HG02852 (cell line): Measurements from ENCODE around the gene RAB34.
"Not testable (repeated sequence)": the region's sequence is repeated elsewhere in the genome, so short reads cannot be mapped to it uniquely, and the experiment has no call there.

Experiments used
- ATAC-seq: cut with Tn5 transposase; IDR thresholded peaks from one replicate; pipeline ENCODE4 v1.9.1; 2021; ENCODE audit warnings: mild to moderate bottlenecking, moderate library complexity; ENCODE audit not compliant: unreplicated experiment

The RAB34 gene

DNA sequence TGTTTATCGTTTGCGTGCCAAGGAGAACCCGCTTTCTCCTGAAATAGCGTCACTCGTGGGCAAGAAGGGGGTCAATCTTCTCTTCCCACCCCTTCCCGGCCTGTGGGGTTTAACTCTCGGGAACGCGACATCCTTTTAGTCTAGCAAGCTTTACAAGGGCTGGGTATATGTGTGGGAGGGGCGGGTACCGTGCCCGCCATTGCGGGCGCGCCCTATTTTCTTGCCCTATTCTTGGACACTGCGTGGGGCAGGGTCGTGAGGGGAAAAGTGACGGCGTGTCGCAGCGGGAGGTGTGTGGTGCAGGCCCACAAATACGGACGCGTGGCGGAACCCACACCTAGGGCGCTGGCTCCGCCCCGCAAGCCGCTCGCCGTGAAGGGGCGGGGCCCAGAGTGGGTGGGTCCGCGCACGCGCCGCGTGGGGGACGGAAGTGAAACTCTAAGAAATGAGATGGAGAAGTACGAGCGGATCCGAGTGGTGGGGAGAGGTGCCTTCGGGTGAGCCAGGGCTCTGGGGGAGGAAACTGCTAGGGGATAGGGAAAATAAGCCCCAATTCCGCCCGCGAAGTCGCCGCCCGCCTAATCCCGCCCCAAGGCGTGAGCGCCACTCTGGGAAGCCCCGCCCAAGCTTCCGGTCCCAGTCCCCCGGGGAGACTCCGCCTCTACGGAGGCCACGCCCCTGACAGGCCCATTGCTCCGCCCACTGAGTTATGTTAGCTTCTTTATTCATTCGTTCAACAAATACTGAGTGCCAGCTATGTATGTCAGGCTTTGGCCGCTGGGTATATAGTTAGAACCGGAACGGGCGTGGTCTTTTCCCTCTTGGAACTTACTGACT is 10.9 kb upstream of the RAB34 start, which contains the start of gene NEK8:
Gene NEK8 (plus strand): TSS at position 425 of the 837 bp plus-strand sequence. CDS start 26 bp downstream, at position 451.
- peak; percentile 43 for ATAC-seq

DNA sequence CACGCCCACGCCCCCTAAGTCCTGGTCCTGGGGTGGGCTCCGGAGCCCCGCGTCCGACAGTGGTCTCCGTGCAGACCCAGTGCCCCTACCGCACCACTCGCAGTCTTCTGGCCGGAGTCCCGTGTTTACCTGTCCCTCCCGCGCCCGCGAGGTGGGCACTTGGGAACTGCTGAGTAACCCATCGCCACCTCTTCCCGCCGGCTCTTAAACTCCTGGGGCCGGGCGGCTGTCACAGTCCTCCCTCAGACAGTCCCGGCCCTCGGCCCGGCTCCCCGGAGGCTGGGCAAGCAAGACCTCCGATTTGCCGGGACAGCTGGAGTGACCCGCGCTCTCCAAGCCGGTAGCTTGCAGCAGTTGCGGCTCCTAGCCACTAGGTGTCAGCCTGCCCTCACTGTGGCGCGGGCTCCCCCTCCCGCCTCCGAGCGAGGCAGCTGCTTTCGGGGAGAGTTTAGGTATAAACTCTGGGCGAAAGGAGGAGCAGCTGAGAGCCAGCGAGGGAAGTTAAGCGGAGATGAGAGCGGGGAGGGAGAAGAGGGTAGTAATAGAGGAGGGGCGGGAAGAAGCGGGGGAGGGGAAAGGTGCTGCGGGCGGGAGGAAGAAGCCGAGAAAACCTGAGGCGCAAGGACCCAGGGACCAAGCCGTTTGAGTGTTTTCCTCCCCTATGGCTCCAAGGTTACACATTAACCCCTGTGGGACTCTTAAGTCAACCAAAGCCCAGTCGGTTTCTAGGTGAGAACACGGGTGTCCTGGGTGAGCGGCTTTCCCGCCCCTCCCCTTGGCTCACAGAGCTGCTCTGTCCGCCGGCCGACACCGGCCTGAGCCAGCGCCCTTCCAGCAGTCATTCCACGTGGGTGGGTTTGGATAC is 9.2 kb upstream of the RAB34 start:
- peak; percentile 29 for ATAC-seq

DNA sequence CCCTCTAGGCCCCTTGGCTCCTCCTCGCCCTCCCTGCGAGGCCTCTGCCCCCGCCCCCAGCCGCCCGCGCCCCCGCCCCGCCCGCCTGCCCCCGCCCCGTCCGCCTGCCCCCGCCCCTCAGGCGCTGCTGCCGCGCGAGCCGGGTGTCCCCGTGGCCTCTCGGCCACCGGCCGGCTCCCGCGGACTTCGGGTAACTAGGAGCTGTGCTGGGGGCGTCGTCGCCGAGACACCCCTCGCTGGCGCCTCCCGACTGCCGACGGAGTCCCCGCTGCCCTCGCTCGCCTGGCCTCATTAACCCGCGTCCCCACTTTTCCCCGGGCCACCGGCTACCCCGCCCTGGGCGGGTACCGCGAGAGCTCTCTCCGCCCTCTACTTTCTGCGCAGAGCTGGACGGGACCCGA is 8.6 kb upstream of the RAB34 start, which contains the start of gene TLCD1:
Gene TLCD1 (minus strand): TSS at position 8 of the 401 bp plus-strand sequence. CDS start 136 bp downstream, outside the sequence.
- ATAC-seq: no peak

DNA sequence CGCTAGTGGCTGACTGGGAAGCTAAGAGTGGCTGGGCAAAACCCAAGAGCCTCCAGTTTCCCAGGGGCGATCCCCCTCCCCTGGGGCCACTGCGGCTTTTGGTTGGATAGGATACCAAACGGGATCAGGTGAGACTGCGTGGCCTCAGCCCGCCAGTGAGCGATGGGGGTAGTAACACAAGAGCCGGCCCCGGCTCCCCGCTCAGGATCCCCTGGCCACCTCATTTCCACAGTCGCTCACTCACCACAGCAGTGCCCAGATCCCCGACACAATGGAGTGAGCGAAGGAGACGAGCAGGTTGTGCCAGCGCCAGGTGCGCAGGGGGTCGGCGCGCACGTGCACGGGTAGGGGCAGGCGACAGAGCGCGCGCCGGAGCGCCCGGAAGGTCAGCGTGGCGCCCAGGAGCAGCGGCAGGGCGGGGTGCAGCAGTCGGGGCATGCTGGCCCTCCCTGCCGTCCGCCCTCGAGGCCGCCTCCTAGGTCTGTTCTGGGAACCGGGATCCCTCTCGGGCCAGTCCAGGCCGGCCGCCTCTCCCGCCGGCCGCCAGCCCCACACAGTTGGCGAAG is 8.1 kb upstream of the RAB34 start:
- ATAC-seq: no peak

DNA sequence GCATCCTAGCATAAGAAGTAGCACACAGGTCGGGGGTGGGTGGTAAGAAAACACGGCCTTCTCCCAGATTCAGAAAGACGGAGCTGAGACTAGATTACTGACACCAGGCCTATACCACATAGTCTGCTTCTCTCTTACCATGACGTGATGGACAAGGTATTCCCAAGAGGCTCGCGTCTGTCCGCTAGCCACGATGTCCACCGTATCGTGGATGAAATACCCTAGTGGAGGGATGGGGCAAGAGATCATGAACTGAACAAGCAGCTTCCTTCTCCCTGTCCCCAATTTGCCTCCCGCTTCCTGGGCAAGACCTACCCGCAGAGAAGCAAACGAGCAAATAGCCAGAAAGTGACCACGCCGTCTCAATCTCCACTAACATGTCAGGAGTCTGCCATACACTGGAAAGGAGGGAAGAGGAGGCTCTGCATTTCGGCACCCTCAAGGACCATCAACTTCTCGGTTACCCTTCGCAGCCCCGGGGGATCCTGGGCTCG is 7.5 kb upstream of the RAB34 start:
- no peak for ATAC-seq

DNA sequence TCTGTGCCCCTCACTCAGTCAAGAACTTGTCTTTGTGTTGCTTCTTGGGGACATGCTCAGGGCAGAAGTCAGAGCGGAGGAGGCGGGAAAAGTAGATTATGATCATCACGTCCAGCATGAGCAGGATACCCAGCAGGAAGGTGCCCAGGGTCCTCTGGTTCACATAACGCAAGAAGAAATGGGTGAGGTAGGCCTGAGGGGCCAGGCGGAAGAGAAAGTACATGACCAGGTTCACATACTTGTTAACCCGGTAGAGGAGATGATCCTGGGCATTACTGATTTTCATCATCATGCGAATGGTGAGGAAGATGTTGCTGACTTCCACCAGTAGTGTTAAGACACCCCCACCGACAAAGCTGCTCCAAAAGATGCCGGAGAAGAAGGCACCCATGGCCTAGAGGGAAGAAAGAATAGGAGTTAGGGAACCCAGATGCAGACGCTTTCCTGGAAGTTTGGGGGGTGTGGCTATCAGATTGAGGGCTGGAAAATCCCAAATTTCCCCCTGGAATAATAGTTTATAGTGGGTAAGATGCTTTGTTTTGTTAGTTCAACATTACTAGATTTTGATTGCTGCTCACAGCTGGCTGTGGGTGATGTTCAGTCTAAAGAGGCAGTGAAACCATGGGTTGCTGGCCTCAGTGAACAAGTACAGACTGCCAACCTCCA is 7.0 kb upstream of the RAB34 start:
- ATAC-seq: no peak

DNA sequence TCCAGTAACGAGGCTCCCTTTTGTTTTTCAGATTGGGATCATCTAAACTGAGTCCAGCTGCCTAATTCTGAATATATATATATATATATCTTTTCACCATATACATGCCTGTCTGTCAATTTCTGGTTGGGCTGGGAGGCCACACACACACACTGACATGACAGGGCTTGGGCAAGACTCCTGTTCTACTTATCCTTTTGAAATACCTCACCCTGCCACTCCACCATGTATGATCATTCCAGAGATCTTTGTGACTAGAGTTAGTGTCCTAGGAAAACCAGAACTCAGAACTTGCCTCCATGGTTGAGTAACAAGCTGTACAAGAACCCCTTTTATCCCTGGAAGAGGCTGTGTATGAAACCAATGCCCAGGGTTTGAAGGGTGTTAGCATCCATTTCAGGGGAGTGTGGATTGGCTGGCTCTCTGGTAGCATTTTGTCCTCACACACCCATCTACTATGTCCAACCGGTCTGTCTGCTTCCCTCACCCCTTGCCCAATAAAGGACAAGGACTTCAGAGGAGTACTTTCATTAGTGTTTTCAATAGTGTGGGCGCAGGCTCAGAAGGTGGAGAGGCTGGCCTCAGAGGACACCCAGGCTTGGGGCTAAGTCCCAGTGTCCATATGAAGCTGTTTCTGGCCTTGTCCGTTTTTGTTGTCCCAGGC is 6.3 kb upstream of the RAB34 start:
- ATAC-seq: not testable (repeated sequence)

DNA sequence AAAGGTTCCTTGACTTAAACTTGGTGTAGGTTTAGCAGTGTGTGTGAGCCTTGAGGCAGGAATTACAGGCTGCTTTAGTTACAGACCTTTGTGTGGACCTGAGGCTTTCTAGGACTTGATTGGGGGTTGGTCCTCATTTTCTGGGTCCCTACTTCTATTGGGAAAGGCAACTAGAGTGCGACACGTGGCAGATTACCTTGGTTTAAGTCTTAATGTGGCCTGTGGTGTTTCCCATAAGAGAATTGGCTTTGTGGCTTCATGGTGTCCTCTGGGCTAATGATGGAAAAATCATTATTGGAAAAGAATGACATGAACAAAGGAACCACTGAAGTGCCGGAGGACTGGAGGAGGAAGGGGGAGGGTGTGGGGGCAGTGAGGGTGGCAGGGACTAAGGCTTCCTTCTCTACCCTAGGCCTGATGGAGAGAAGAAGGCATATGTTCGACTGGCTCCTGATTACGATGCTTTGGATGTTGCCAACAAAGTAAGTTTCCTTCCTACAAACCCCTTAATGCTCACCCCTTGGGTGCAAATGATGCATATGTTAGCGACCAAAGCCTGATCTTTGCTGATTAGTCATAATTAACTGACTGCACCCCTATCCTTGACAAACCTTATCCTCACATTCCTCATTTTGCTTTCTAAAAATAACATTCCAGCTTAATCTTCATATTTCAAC is 5.6 kb upstream of the RAB34 start:
- no peak for ATAC-seq

DNA sequence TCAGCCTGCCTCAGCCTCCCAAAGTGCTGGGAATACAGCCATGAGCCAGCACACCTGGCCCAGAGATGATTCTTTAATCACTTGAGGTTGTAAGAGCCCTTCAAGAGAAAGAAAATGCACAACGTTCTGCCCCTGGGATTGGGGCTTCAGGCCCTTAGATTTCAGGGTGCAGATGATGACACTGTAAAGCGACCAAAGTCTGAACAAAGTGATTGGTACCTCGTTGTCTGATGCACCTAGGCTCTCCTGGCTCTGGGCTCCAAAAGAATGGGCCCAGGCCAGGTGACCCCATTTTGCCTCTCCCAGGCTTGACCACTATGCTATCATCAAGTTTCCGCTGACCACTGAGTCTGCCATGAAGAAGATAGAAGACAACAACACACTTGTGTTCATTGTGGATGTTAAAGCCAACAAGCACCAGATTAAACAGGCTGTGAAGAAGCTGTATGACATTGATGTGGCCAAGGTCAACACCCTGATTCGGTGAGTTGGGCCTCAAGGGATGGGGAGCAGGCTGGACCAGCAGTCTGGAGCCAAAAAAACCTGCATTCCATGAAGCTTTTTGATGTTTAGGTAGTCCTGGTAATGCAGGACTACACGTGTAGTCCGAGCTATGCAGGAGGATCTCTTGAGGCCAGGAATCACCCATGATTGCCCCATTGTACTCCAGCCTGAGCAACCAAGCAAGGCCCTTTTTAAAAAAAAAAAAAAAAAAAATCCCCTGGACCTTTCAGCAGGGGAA is 4.9 kb upstream of the RAB34 start:
- ATAC-seq: no peak

DNA sequence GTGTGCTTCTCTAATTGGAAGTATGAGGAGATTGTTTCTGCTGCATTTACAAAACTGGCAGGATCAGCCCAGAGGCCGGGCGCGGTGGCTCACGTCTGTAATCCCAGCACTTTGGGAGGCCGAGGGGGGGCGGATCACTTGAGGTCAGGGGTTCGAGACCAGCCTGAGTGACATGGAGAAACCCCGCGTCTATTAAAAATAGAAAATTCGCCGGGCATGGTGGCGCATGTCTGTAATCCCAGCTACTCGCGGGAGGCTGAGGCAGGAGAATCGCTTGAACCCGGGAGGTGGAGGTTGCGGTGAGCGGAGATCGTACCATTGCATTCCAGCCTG is 3.3 kb upstream of the RAB34 start:
- ATAC-seq: not testable (repeated sequence)

DNA sequence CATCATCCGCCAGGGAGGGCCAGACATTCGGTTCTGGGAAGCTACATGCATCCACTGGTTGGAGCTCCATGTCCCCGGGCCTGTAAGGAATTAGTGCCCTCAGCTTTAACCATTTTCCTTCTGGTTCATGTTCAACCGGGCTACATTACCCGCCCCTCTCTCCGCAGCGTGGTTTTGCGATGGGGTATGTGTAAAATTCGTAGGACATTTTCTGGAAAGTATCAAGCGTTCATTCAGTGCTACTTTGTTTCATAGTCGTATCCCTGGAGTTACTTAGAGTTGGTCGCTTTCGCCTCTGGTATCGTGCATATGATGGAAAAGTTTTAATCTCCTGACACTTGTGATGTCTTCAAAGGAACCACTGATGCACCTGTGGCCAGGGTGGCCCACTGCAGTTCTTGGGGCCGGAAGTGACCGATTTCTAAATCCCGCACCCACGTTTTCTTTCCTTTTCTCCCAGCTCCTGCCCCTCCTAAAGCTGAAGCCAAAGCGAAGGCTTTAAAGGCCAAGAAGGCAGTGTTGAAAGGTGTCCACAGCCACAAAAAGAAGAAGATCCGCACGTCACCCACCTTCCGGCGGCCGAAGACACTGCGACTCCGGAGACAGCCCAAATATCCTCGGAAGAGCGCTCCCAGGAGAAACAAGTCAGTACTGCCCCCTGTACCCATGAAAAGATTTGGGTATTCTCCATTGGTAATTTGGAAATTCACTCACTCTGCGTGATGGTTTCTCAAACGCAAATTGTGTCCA is 2.8 kb upstream of the RAB34 start:
- ATAC-seq: no peak

DNA sequence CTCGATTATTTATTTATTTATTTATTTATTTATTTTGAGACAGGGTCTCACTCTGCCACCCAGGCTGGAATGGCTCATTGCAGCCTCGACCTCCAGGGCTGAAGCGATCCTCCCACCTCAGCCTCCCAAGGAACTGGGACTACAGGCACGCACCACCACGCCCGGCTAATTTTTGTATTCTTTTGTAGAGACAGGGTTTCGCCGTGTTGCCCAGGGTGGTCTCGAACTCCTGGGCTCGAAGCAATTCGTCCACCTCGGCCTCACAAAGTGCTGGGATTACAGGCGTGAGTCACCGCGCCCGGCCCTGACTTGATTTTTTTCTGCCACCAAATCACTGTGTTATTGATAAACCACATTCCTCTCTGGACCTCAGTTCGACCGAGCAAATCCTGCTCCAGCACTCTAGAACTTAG is 1.4 kb upstream of the RAB34 start:
- no peak for ATAC-seq

DNA sequence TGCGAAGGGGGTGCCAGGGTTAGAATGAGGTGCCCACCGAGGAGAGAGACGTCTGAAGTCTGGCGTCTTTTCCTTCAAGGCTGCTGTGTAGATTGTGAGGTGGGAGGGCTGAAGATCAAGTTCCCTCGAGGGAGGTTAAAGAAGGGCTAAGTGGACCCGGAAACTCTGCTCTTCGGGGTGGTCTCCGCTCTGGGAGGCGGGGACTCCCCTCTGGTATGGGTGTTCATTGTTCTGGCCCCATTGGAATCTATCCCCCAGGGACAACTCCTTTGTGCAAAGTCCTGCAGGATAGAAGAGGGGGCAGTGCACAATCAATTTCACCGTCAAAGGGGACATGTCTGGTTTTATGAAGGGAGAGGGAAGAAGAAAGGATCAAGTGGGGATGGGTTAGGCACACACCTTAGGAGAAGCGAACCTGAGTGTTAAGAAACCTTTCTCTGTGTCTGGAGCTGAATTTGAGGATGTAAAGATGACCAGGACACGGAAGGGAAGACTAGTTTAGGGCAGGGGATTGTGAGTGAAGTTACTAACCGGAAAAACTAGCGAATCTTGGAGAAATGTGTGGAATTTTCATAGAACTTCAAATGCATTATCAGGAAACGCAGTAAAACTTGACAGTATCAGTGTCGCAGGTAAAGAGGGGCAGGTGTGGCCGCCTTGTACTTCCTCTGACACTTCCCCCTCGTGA is 809 bp upstream of the RAB34 start:
- no peak for ATAC-seq

DNA sequence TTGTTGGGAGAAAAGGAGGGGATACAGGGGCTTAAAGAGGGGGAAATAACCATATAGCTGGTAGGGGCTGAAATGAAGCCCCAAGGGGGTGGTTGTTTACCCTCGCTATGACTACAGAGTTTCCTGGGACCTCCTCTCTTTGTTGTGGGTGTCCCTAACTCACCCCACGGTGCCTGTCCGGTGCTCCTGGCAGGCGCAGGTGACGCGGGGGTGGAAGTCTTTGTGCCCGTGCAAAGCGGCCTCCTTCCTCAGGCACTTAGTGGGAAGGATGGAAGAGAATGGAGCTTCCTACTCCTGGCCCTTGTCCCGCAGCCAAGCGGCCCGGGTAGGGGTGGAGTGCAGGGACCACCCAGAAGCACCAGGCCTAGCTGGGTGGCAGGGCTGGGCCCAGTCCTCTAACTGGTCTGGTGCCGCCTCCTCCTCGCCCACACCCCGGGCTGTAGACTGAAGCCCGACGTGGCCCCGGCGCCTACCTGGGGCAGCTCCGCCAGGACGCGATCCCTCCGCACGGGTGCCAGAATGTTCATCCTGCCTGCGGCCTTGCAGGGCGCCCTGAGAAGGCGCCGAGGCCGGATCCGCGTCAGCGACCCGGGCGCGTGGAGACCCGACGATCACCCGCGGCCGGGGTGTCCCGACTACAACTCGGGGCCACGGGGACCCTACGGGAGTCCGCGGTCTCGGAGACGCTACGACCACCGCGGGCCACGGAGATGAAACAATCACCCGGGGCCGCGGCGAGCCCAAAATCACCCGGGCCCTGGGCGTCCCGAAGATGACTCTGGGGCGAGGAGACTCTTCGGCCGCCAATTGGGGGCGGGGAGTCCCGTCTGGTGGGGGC is 709 bp downstream of the RAB34 start:
- ATAC-seq: no peak

DNA sequence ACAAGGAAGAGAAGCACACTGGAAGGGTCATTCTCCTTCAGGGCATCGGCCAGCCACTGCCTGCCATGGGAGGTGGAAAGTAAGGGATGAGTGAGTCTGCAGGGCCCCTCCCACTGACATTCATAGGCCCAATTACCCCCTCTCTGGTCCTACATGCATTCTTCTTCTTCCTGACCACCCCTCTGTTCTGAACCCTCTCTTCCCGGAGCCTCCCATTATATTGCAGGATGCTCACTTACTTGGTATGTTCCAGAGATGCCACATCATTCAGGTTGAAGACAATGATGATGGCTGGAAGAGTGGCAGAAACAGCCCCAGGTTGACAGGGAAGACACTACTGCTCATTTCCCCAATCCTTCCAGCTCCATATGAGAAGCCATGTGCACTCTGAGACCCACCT is 2.5 kb downstream of the RAB34 start:
- no peak for ATAC-seq

DNA sequence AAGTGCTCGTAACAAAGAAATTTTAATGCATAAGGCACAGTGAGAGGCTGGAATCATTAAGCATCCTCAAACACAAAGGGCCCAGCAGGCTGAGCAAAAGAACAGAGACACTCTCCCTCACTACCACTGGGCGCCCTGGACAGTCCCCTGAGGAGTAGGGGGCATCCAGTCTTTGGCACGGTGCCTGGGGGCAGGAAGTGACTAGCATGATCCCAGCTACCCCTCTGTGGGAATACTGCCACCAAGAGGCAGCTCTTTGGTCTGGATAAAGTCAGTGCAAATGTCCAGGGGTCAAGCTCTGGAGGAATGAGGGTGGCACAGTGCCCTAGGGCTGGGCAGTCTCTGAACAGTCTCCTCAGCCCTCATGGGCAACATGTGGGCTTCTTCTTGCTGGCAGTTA is 3.4 kb downstream of the RAB34 start:
- ATAC-seq: no peak
